Smooth muscle cell (in vitro differentiated cells): ENCODE results near the gene PRR14L. TPM values are rescaled to one million over a fixed set of nuclear protein-coding genes. Genes with fewer than 3 reads are reported as not detected.
"Not testable (repeated sequence)": the region's sequence is repeated elsewhere in the genome, so short reads cannot be mapped to it uniquely, and the experiment has no call there.

Source experiments
- DNase-seq: peaks from one replicate; lab custom pipeline; 2025; ENCODE audit not compliant: unreplicated experiment; lab: John Stamatoyannopoulos, UW
- H2AFZ ChIP-seq: fragments of 200-600 bp; sonication (generic); 2 replicates; pipeline ENCODE4 v1.6.0; 2016; ENCODE audit warnings: antibody characterized with exemption, low read depth, mild to moderate bottlenecking
- H3F3A ChIP-seq: fragments of 200-600 bp; sonication (generic); 2 replicates; pipeline ENCODE4 v1.6.0; 2017; ENCODE audit warnings: antibody characterized with exemption, low read depth
- H3K27ac ChIP-seq: fragments of 200-600 bp; sonication (generic); 2 replicates; pipeline ENCODE4 v1.5.1; 2016; ENCODE audit warnings: low read depth, mild to moderate bottlenecking
- H3K27me3 ChIP-seq: fragments of 200-600 bp; sonication (generic); 2 replicates; pipeline ENCODE4 v1.6.1; 2016; ENCODE audit warnings: low read depth, mild to moderate bottlenecking
- H3K36me3 ChIP-seq: fragments of 200-600 bp; sonication (generic); 2 replicates; pipeline ENCODE4 v1.5.1; 2016; ENCODE audit warnings: low read depth
- H3K4me1 ChIP-seq: fragments of 200-600 bp; sonication (generic); 2 replicates; pipeline ENCODE4 v1.5.1; 2016; ENCODE audit warnings: low read depth
- H3K4me2 ChIP-seq: fragments of 200-600 bp; sonication (generic); 2 replicates; pipeline ENCODE4 v1.6.0; 2016; ENCODE audit warnings: mild to moderate bottlenecking
- H3K4me3 ChIP-seq: fragments of 200-600 bp; sonication (generic); 2 replicates; pipeline ENCODE4 v1.5.1; 2016; ENCODE audit warnings: mild to moderate bottlenecking
- H3K79me2 ChIP-seq: fragments of 200-600 bp; sonication (generic); 2 replicates; pipeline ENCODE4 v1.6.0; 2016; ENCODE audit warnings: low read depth, mild to moderate bottlenecking
- H3K9ac ChIP-seq: fragments of 200-600 bp; sonication (generic); 2 replicates; pipeline ENCODE4 v1.6.0; 2016; ENCODE audit warnings: low read depth
- H3K9me3 ChIP-seq: fragments of 200-600 bp; sonication (generic); replicated peaks from 2 replicates; pipeline ENCODE4 v1.5.1; 2016; ENCODE audit warnings: low read depth
- H4K20me1 ChIP-seq: fragments of 200-600 bp; sonication (generic); 2 replicates; pipeline ENCODE4 v1.6.0; 2016; ENCODE audit warnings: low read depth
- WGBS: methylation state at CpG from one replicate; pipeline ENCODE4 v1.1.7; 2016; ENCODE audit warnings: low lambda C conversion rate; 5-methylcytosine and 5-hydroxymethylcytosine counted together
- polyA plus RNA-seq: library from polyadenylated mRNA; unstranded; fragments of >200 nt; fragmentation: Nextera tagmentation; extraction: Ambion mirVana; gene quantifications from 2 replicates; pipeline ENCODE4 v1.2.1, GENCODE V29; 2016
- total RNA-seq: library from RNA; depleted of rRNA; stranded (reverse); fragments of >200 nt; gene quantifications from 2 replicates; pipeline ENCODE4 v1.2.3, GENCODE V29; 2014
- TF ChIP-seq, protein P1 (sequence below): fragments of 200-600 bp; sonication (generic); IDR thresholded peaks from 2 replicates; pipeline ENCODE4 v1.5.1; 2017; ENCODE audit warnings: borderline replicate concordance, mild to moderate bottlenecking, antibody characterized with exemption; ENCODE audit not compliant: insufficient read depth, poor library complexity, severe bottlenecking

Gene PRR14L
- total RNA-seq: 20.6 and 22.4 TPM in 2 replicates
- polyA plus RNA-seq: 9.2 and 12.8 TPM in 2 replicates

DNA sequence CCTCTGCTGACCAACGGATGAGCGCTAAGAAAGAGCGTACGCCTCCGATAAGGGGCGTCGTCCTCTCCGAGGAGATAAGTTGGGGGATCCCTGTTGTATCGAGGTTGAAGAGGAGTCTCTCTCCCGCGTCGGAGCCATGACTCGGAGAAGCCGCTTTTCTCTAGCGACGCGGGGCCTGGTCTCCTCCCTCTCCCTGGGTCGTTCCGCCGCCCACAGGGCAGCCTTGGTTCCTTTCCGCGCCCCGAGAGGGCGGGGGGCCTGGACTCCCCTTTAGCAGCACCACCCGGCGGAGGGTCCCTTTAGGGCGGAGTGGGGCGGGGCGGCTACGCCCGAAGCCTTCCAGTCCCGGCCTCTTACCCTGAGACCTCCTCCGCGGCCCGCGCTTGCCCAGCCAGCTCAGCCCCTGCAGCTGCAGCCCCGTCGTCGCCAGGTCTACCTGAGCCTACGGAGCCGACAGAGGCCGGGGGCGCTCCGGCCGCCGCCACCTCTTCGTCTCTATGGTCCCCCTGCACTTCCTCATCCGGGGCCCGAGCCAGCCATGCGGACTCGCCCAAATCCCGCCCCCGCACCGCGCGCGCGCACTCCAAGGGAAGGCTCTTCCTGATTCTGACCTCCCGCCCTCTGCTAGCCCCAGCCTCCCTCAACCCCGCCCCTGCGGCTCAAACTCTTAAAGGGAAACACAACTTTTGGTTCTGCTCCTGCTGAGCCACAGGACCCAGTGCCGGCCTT lies at the start of gene PRR14L:
Gene PRR14L (minus strand): TSS at position 497 of the 729 bp plus-strand sequence. CDS start 11,272 bp downstream, outside the sequence.
- H3K36me3 ChIP-seq: no peaks in the 10 kb centered on the region
- DNase-seq: peak; percentile 93
- H3K9me3 ChIP-seq: no peaks in the 10 kb centered on the region
- WGBS: under 1% methylated on average over 51 of the region's 62 CpGs
- peaks cover 45% of the 10 kb centered on the region for H3K79me2 ChIP-seq
- peak within 1 kb of the TSS; percentile 72 for H3K27ac ChIP-seq
- TF ChIP-seq, protein P1, sequence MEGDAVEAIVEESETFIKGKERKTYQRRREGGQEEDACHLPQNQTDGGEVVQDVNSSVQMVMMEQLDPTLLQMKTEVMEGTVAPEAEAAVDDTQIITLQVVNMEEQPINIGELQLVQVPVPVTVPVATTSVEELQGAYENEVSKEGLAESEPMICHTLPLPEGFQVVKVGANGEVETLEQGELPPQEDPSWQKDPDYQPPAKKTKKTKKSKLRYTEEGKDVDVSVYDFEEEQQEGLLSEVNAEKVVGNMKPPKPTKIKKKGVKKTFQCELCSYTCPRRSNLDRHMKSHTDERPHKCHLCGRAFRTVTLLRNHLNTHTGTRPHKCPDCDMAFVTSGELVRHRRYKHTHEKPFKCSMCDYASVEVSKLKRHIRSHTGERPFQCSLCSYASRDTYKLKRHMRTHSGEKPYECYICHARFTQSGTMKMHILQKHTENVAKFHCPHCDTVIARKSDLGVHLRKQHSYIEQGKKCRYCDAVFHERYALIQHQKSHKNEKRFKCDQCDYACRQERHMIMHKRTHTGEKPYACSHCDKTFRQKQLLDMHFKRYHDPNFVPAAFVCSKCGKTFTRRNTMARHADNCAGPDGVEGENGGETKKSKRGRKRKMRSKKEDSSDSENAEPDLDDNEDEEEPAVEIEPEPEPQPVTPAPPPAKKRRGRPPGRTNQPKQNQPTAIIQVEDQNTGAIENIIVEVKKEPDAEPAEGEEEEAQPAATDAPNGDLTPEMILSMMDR: no peak
- H3K4me3 ChIP-seq: peak within 1 kb of the TSS; percentile 83
- H4K20me1 ChIP-seq: peaks cover 4% of the 10 kb centered on the region
- H2AFZ ChIP-seq: peak within 1 kb of the TSS; percentile 92
- H3K9ac ChIP-seq: peak within 1 kb of the TSS; percentile 92
- peak within 1 kb of the TSS; percentile 90 for H3K4me2 ChIP-seq
- H3F3A ChIP-seq: peaks cover 5% of the 10 kb centered on the region
- peaks cover 42% of the 10 kb centered on the region for H3K4me1 ChIP-seq
- H3K27me3 ChIP-seq: no peaks in the 10 kb centered on the region

DNA sequence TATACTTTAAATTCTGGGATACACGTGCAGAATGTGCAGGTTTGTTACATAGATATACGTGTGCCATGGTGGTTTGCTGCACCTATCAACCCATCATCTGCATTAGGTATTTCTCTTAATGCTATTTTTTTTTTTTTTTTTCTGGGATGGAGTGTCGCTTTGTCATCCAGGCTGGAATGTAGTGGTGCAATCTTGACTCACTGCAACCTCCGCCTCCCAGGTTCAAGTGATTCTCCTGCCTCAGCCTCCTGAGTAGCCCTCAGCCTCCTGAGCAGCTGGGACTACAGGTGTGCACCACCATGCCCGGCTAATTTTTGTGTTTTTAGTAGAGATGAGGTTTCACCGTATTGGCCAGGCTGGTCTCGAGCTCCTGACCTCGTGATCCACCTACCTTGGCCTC lies 49.4 kb upstream of the PRR14L start:
- H3K9ac ChIP-seq, H3K79me2 ChIP-seq, DNase-seq, H3K27me3 ChIP-seq, H3K9me3 ChIP-seq, H2AFZ ChIP-seq, H3K4me2 ChIP-seq, H4K20me1 ChIP-seq, H3K4me3 ChIP-seq, H3K4me1 ChIP-seq, H3F3A ChIP-seq: not testable (repeated sequence)
- WGBS: 83% methylated on average over 8 of the region's 8 CpGs
- H3K36me3 ChIP-seq: peaks cover 11% of the 10 kb centered on the region
- peak overlapping the region; percentile 57 for H3K27ac ChIP-seq

- Histone ChIP-seq H3F3A (no peaks in the 10 kb centered on the region), H2AFZ (no peak overlapping the region), H3K9ac (no peak overlapping the region), H3K9me3 (no peaks in the 10 kb centered on the region), H3K27me3 (no peaks in the 10 kb centered on the region), H3K27ac (no peak overlapping the region), H3K79me2 (no peaks in the 10 kb centered on the region), H3K4me2 (no peak overlapping the region), H3K4me1 (no peaks in the 10 kb centered on the region), H3K36me3 (peaks cover 6% of the 10 kb centered on the region), H4K20me1 (no peaks in the 10 kb centered on the region), H3K4me3 (no peak overlapping the region)
- TF ChIP-seq, protein P1: no peak
- DNase-seq: no peak
- 100% methylated on average over 2 of the region's 2 CpGs for WGBS
Measured at GRCh38 chr22:31790240-31790639, 40.3 kb upstream of the PRR14L start.

- TF ChIP-seq, protein P1: no peak
- WGBS: 83% methylated on average over 3 of the region's 3 CpGs
Measured at GRCh38 chr22:31789803-31790202, 39.9 kb upstream of the PRR14L start.

More at GRCh38 chr22:31789803-31790202, 39.9 kb upstream of the PRR14L start:
- no peaks in the 10 kb centered on the region for H3K79me2 ChIP-seq
- H3F3A ChIP-seq: no peaks in the 10 kb centered on the region
- no peak overlapping the region for H3K27ac ChIP-seq
- H3K36me3 ChIP-seq: peaks cover 7% of the 10 kb centered on the region
- H3K9ac ChIP-seq: no peak overlapping the region
- no peaks in the 10 kb centered on the region for H3K27me3 ChIP-seq
- H2AFZ ChIP-seq: no peak overlapping the region
- no peak overlapping the region for H3K4me2 ChIP-seq
- H3K4me3 ChIP-seq: no peak overlapping the region
- H3K4me1 ChIP-seq: no peaks in the 10 kb centered on the region
- no peaks in the 10 kb centered on the region for H3K9me3 ChIP-seq
- DNase-seq: no peak
- H4K20me1 ChIP-seq: no peaks in the 10 kb centered on the region
